GM12878 (cell line): ENCODE measurements around the gene CAB39. TPM values are rescaled to one million over a fixed set of nuclear protein-coding genes. Genes with fewer than 3 reads are reported as not detected.
A peak's percentile ranks its signal among the peaks of the same experiment; 100 is the strongest.

Experiments used
- BACH1 ChIP-seq: fragments of 450-650 bp; IDR thresholded peaks from 2 replicates; pipeline ENCODE4 v1.6.1; 2017; ENCODE audit warnings: mild to moderate bottlenecking, borderline replicate concordance
- CBFB ChIP-seq: IDR thresholded peaks from 2 replicates; pipeline ENCODE4 v1.6.1; 2016; ENCODE audit warnings: antibody characterized with exemption, low read depth
- CHD4 ChIP-seq: fragments of 200-600 bp; sonication (generic); IDR thresholded peaks from 2 replicates; pipeline ENCODE4 v1.6.1; 2016; ENCODE audit warnings: mild to moderate bottlenecking
- ELK1 ChIP-seq: IDR thresholded peaks from 2 replicates; pipeline ENCODE4 v1.6.1; 2012; ENCODE audit warnings: low read depth, low read length, improper control_type of control experiment
- EP300 ChIP-seq, 2 experiments: fragments of 150-350 bp in 1 of 2; IDR thresholded peaks; 2 replicates each; pipeline ENCODE4 v1.6.1; 2011 to 2012; ENCODE audit warnings: low read depth in 2 of 2, low read length in 2 of 2, borderline replicate concordance in 1 of 2, improper control_type of control experiment in 1 of 2, inconsistent platforms in 1 of 2; ENCODE audit not compliant: control insufficient read depth in 1 of 2
- FOXM1 ChIP-seq: IDR thresholded peaks from 2 replicates; pipeline ENCODE4 v1.6.1; 2012; ENCODE audit warnings: low read depth, mild to moderate bottlenecking, inconsistent platforms, low read length, moderate library complexity
- GABPA ChIP-seq: IDR thresholded peaks from 2 replicates; pipeline ENCODE4 v1.6.1; 2014; ENCODE audit warnings: antibody characterized with exemption, low read depth, mild to moderate bottlenecking, inconsistent platforms
- IRF3 ChIP-seq: fragments of 450-650 bp; IDR thresholded peaks from 2 replicates; pipeline ENCODE4 v1.6.1; 2014; ENCODE audit warnings: mild to moderate bottlenecking
- KAT2A ChIP-seq: conservative IDR thresholded peaks from 2 replicates; pipeline ENCODE4 v1.6.1; 2011; ENCODE audit warnings: low read depth, low read length; ENCODE audit not compliant: control insufficient read depth
- KDM1A ChIP-seq: fragments of 200-600 bp; sonication (generic); IDR thresholded peaks from 2 replicates; pipeline ENCODE4 v1.6.1; 2016; ENCODE audit warnings: borderline replicate concordance
- NFIC ChIP-seq: IDR thresholded peaks from 2 replicates; pipeline ENCODE4 v1.6.1; 2012; ENCODE audit warnings: low read depth, mild to moderate bottlenecking, inconsistent platforms, low read length, moderate library complexity
- NFXL1 ChIP-seq: fragments of 450-650 bp; IDR thresholded peaks from 2 replicates; pipeline ENCODE4 v1.6.1; 2017; ENCODE audit warnings: antibody characterized with exemption, mild to moderate bottlenecking, borderline replicate concordance
- NFYA ChIP-seq: IDR thresholded peaks from 2 replicates; pipeline ENCODE4 v1.6.1; 2011; ENCODE audit warnings: low read depth, mild to moderate bottlenecking, low read length, improper control_type of control experiment, borderline replicate concordance
- NFYB ChIP-seq: IDR thresholded peaks from 2 replicates; pipeline ENCODE4 v1.6.1; 2011; ENCODE audit warnings: low read depth, mild to moderate bottlenecking, low read length, improper control_type of control experiment, moderate library complexity; ENCODE audit not compliant: insufficient read depth
- PKNOX1 ChIP-seq: fragments of 450-650 bp; IDR thresholded peaks from 2 replicates; pipeline ENCODE4 v1.6.1; 2016; ENCODE audit warnings: mild to moderate bottlenecking
- SMAD5 ChIP-seq: IDR thresholded peaks from 2 replicates; pipeline ENCODE4 v1.6.1; 2016; ENCODE audit warnings: antibody characterized with exemption, low read depth
- SMC3 ChIP-seq: IDR thresholded peaks from 2 replicates; pipeline ENCODE4 v1.6.1; 2011; ENCODE audit warnings: low read length, improper control_type of control experiment, borderline replicate concordance
- STAT1 ChIP-seq: fragments of 450-650 bp; conservative IDR thresholded peaks from 2 replicates; pipeline ENCODE4 v1.6.1; 2014; ENCODE audit warnings: antibody characterized with exemption, mild to moderate bottlenecking
- TCF3 ChIP-seq: IDR thresholded peaks from 2 replicates; pipeline ENCODE4 v1.6.1; 2012; ENCODE audit warnings: low read depth, mild to moderate bottlenecking, low read length, borderline replicate concordance; ENCODE audit not compliant: insufficient read depth
- USF1 ChIP-seq: IDR thresholded peaks from 2 replicates; pipeline ENCODE4 v1.6.1; 2011; ENCODE audit warnings: borderline replicate concordance, low read depth, mild to moderate bottlenecking, moderate library complexity, mixed read lengths, low read length; ENCODE audit not compliant: insufficient read depth; ENCODE audit errors: extremely low read length
- ZBTB11 ChIP-seq: fragments of 450-650 bp; formaldehyde crosslinking; IDR thresholded peaks from 2 replicates; pipeline ENCODE4 v1.5.0; 2022; ENCODE audit warnings: mild to moderate bottlenecking, missing genetic modification characterization
- ZNF274 ChIP-seq: IDR thresholded peaks from one replicate; pipeline ENCODE4 v1.8.0; 2011; ENCODE audit not compliant: insufficient read length, insufficient read depth
- polyA plus RNA-seq, 11 experiments: library from polyadenylated mRNA; depleted of rRNA in 4 of 11; unstranded in 6 of 11; stranded (reverse) in 5 of 11; fragments of >200 nt; fragmentation: Nextera tagmentation in 4 of 11; fragmentation: Illumina TruSeq in 1 of 11; extraction: Ambion mirVana in 4 of 11; extraction: Trizol in 1 of 11; gene quantifications; 1 replicate in 1 of 11; 2 replicates in 10 of 11; pipeline versions ENCODE4 v1.2.1 to v1.2.3, GENCODE V29; 2011 to 2016; ENCODE audit warnings: inconsistent platforms in 2 of 11, missing spikeins in 2 of 11, low read depth in 1 of 11
- total RNA-seq, 4 experiments: library from RNA; depleted of rRNA in 3 of 4; stranded (reverse); fragments of >200 nt in 3 of 4; fragmentation: Illumina TruSeq in 1 of 4; extraction: Trizol in 1 of 4; gene quantifications; 2 replicates each; pipeline versions ENCODE4 v1.2.1 to v1.2.3, GENCODE V29; 2013 to 2021

The CAB39 gene
- total and polyA plus RNA-seq, 10 of the 15 experiments (the other 5 are each of a cell fraction or from before 2014, with no cell fraction given): 13.3 to 129 (median 62.9) TPM

GRCh38 chr2:230793572-230794359, 81.1 kb downstream of the CAB39 start (continued):
- TF ChIP-seq NFYB: no peak
- TF ChIP-seq CHD4: no peak
- no peak for TF ChIP-seq GABPA
- peak; percentile 73; the same call in 1 of the 2 replicates for TF ChIP-seq FOXM1
- TF ChIP-seq EP300 (IDR thresholded peaks at IDR 0.05; ENCODE audit: borderline replicate concordance in 1 of 2, control insufficient read depth in 1 of 2, low read depth in 2 of 2, low read length in 2 of 2): no peak
- TF ChIP-seq STAT1: no peak
- no peak for TF ChIP-seq USF1
- TF ChIP-seq ZNF274: no peak
- no peak for TF ChIP-seq ELK1
- no peak for TF ChIP-seq NFXL1
- no peak for TF ChIP-seq NFYA
- TF ChIP-seq TCF3: peak; percentile 49; the same call in 1 of the 2 replicates
- no peak for TF ChIP-seq SMC3
- TF ChIP-seq BACH1: no peak
- peak; percentile 45; the same call in 1 of the 2 replicates for TF ChIP-seq NFIC
- TF ChIP-seq SMAD5: no peak
- TF ChIP-seq IRF3: no peak
- TF ChIP-seq PKNOX1: no peak
- no peak for TF ChIP-seq KDM1A
- no peak for TF ChIP-seq KAT2A
- TF ChIP-seq ZBTB11 (CRISPR knock-in tag): no peak
- TF ChIP-seq CBFB: 0 out of 2 replicates have a peak, but pooled peaks have one; percentile 64
